Measurements from ENCODE around the gene LRRTM3.

The LRRTM3 gene

DNA sequence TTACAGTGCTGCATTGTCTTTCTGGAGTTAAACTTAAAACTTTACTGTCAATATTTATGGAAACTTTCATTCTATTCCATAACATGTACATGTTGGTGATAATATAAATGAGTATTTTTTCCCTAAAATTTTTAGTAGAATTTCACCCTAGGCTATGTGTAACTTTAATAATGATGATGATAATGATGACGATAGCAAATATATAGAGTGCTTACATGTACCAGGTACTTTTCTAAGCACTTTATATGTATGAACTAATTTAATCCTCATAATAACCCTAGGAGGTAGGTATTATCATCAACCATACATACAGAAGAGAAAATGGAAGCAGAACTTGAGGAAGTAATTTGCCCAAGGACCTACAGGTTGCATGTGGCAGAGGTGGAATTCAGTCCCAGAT lies 85.6 kb downstream of the LRRTM3 start:
- no peak overlapping the region for H3K4me3 ChIP-seq (ENCODE audit: severe bottlenecking)
- H3K4me1 ChIP-seq (ENCODE audit: insufficient read depth, poor library complexity, severe bottlenecking) = no peaks in the 10 kb centered on the region
- peaks cover 7% of the 10 kb centered on the region for H3K27me3 ChIP-seq (ENCODE audit: insufficient read depth, poor library complexity, severe bottlenecking)
- TF ChIP-seq, protein P1, sequence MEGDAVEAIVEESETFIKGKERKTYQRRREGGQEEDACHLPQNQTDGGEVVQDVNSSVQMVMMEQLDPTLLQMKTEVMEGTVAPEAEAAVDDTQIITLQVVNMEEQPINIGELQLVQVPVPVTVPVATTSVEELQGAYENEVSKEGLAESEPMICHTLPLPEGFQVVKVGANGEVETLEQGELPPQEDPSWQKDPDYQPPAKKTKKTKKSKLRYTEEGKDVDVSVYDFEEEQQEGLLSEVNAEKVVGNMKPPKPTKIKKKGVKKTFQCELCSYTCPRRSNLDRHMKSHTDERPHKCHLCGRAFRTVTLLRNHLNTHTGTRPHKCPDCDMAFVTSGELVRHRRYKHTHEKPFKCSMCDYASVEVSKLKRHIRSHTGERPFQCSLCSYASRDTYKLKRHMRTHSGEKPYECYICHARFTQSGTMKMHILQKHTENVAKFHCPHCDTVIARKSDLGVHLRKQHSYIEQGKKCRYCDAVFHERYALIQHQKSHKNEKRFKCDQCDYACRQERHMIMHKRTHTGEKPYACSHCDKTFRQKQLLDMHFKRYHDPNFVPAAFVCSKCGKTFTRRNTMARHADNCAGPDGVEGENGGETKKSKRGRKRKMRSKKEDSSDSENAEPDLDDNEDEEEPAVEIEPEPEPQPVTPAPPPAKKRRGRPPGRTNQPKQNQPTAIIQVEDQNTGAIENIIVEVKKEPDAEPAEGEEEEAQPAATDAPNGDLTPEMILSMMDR (IDR thresholded peaks at IDR 0.05; ENCODE audit: poor library complexity, severe bottlenecking) = no peak
- DNase-seq (ENCODE audit: low spot score) (no peak), ATAC-seq (ENCODE audit: low read depth) (no peak)
- H3K27ac ChIP-seq (ENCODE audit: poor library complexity, severe bottlenecking) = no peak overlapping the region
- H3K9me3 ChIP-seq (ENCODE audit: severe bottlenecking) = no peaks in the 10 kb centered on the region
- no peaks in the 10 kb centered on the region for H3K36me3 ChIP-seq (ENCODE audit: low read depth)

- Histone ChIP-seq H3K9me3 (ENCODE audit: severe bottlenecking) (no peaks in the 10 kb centered on the region), H3K27me3 (ENCODE audit: insufficient read depth, poor library complexity, severe bottlenecking) (peaks cover 7% of the 10 kb centered on the region), H3K27ac (ENCODE audit: poor library complexity, severe bottlenecking) (no peak overlapping the region), H3K4me3 (ENCODE audit: severe bottlenecking) (no peak overlapping the region), H3K36me3 (ENCODE audit: low read depth) (no peaks in the 10 kb centered on the region), H3K4me1 (ENCODE audit: insufficient read depth, poor library complexity, severe bottlenecking) (no peaks in the 10 kb centered on the region)
- TF ChIP-seq, protein P1 (IDR thresholded peaks at IDR 0.05; ENCODE audit: poor library complexity, severe bottlenecking) = no peak
- ATAC-seq (ENCODE audit: low read depth) (no peak), DNase-seq (ENCODE audit: low spot score) (no peak)
Measured at GRCh38 chr10:67011981-67012380, 86.1 kb downstream of the LRRTM3 start.

DNA sequence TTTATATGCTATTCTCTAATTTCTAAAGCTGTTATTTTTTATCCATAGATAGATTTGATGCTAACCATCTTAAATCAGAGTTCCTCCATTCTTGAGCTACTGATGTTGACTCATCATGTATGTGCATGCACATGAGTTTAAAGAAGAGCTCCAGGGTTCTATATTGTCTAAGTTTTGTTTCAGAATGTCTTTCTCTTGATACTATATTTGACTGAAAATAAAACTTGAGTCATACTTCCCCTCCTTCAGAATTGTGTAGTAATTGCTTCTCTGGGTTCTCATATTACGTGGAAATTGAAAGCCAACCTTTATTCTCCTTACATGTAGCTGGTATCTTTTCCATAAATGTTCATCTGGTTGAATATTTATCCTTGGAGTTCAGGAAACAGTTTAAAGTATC lies 89.4 kb downstream of the LRRTM3 start:
- ATAC-seq (ENCODE audit: low read depth) (no peak), DNase-seq (ENCODE audit: low spot score) (no peak)
- Histone ChIP-seq H3K4me1 (ENCODE audit: insufficient read depth, poor library complexity, severe bottlenecking) (no peaks in the 10 kb centered on the region), H3K27ac (ENCODE audit: poor library complexity, severe bottlenecking) (no peak overlapping the region), H3K4me3 (ENCODE audit: severe bottlenecking) (no peak overlapping the region), H3K27me3 (ENCODE audit: insufficient read depth, poor library complexity, severe bottlenecking) (peaks cover 7% of the 10 kb centered on the region), H3K9me3 (ENCODE audit: severe bottlenecking) (no peaks in the 10 kb centered on the region), H3K36me3 (ENCODE audit: low read depth) (no peaks in the 10 kb centered on the region)
- TF ChIP-seq, protein P1 (IDR thresholded peaks at IDR 0.05; ENCODE audit: poor library complexity, severe bottlenecking) = no peak

- Histone ChIP-seq H3K9me3 (ENCODE audit: severe bottlenecking) (no peaks in the 10 kb centered on the region), H3K36me3 (ENCODE audit: low read depth) (no peaks in the 10 kb centered on the region), H3K27me3 (ENCODE audit: insufficient read depth, poor library complexity, severe bottlenecking) (peaks cover 10% of the 10 kb centered on the region), H3K27ac (ENCODE audit: poor library complexity, severe bottlenecking) (no peak overlapping the region), H3K4me3 (ENCODE audit: severe bottlenecking) (no peak overlapping the region), H3K4me1 (ENCODE audit: insufficient read depth, poor library complexity, severe bottlenecking) (no peaks in the 10 kb centered on the region)
- ATAC-seq (ENCODE audit: low read depth) (no peak), DNase-seq (ENCODE audit: low spot score) (no peak)
- TF ChIP-seq, protein P1 (IDR thresholded peaks at IDR 0.05; ENCODE audit: poor library complexity, severe bottlenecking) = no peak
Measured at GRCh38 chr10:67017218-67017617, 91.4 kb downstream of the LRRTM3 start.

DNA sequence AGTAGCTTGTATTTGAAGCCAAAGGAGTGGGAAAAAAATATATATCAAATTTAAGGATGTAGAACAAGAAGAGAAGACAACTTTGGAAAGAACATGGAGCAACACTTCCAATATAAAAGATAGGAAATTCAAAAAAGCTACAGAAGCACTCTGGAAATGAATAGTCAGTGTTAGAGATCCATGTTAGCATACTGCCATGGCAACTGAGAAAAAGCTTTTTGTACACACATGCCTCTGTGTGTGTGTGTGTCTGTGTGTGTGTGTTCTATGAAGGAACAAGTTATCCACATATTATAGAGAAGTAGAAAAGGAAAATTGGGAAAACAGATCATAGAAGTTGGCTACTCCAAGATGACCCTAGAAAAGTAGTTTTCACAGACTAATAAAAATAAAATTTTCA lies 96.3 kb downstream of the LRRTM3 start:
- H3K4me3 ChIP-seq (ENCODE audit: severe bottlenecking) = no peak overlapping the region
- TF ChIP-seq, protein P1 (IDR thresholded peaks at IDR 0.05; ENCODE audit: poor library complexity, severe bottlenecking) = no peak
- DNase-seq (ENCODE audit: low spot score) (no peak), ATAC-seq (ENCODE audit: low read depth) (no peak)
- no peak overlapping the region for H3K27ac ChIP-seq (ENCODE audit: poor library complexity, severe bottlenecking)
- no peaks in the 10 kb centered on the region for H3K9me3 ChIP-seq (ENCODE audit: severe bottlenecking)
- H3K27me3 ChIP-seq (ENCODE audit: insufficient read depth, poor library complexity, severe bottlenecking) = peaks cover 3% of the 10 kb centered on the region
- H3K36me3 ChIP-seq (ENCODE audit: low read depth) = no peaks in the 10 kb centered on the region
- no peaks in the 10 kb centered on the region for H3K4me1 ChIP-seq (ENCODE audit: insufficient read depth, poor library complexity, severe bottlenecking)
